IPS-NIHi7 (cell line): ENCODE measurements around the gene GDF10.

Experiments
- DNase-seq: peaks from one replicate; pipeline ENCODE4 v3.0.0; 2012; ENCODE audit warnings: mixed read lengths; ENCODE audit errors: extremely low spot score

GDF10 gene, protein sequence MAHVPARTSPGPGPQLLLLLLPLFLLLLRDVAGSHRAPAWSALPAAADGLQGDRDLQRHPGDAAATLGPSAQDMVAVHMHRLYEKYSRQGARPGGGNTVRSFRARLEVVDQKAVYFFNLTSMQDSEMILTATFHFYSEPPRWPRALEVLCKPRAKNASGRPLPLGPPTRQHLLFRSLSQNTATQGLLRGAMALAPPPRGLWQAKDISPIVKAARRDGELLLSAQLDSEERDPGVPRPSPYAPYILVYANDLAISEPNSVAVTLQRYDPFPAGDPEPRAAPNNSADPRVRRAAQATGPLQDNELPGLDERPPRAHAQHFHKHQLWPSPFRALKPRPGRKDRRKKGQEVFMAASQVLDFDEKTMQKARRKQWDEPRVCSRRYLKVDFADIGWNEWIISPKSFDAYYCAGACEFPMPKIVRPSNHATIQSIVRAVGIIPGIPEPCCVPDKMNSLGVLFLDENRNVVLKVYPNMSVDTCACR

GRCh38 chr10:47299611-47300428 lies at the start of gene GDF10:
Gene GDF10, plus strand, starts transcription at chr10:47300197. Its CDS starts 455 bp downstream, at chr10:47300652.
- peak; percentile 38 for DNase-seq

- DNase-seq: no peak
Observed at GRCh38 chr10:47252093-47252780, 47.8 kb upstream of the GDF10 start.

DNA sequence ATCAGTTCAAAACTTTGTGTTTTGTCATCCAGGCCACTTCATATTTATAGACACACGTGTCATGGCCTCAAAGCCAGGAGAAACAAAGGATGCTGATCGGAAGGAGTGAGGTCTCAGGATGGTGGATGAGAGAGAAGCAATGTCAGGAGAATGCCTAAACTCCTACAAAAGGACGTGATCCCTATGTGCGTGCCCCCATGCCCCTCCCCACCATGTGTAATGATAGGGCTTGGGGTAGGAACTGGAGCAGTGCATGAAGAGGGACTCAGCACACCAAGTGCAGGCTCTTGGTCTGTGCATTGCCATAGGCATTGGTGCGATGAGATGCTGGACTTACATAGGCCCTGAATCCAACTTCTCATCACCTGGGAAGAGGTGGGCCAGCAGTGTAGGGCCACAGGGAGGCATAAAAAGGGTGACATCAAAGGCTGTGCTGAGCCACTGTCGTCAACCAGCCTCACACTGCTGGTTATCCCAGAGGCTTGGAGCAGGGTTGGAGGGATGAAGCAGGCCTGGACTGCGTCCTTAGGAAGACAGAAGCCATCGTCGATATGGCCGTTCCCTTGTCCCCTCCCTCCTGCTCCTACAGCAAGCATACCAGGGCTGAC lies 46.9 kb upstream of the GDF10 start:
- no peak for DNase-seq

- DNase-seq: no peak
Observed at GRCh38 chr10:47253651-47254375, 46.2 kb upstream of the GDF10 start.

DNA sequence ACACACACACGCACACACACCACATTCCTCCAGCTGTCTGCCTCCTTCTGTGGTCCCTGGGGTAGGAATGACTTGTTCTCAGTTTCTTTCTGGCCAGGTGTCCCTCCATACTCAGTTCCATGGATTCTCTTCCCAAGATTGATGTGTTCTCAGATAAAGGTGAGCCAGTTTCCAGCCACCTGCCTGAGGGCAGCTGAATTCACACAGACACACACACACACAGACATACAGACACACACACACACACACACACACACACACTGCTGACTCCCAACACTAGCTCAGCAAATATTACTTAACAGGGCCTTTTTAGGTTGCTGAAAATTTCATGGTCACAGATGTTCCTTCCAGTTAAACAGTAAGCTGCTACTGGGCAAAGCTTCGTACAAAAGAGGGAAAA lies 45.4 kb upstream of the GDF10 start:
- DNase-seq: no peak

- DNase-seq: no peak
Observed at GRCh38 chr10:47255033-47255813, 44.8 kb upstream of the GDF10 start.

GRCh38 chr10:47255866-47256265 lies 44.1 kb upstream of the GDF10 start:
- no peak for DNase-seq

- DNase-seq: no peak
Observed at GRCh38 chr10:47256751-47257336, 43.2 kb upstream of the GDF10 start.

GRCh38 chr10:47257396-47258120 lies 42.4 kb upstream of the GDF10 start:
- DNase-seq: no peak

GRCh38 chr10:47258921-47259320 lies 41.1 kb upstream of the GDF10 start:
- DNase-seq: no peak

GRCh38 chr10:47259466-47259865 lies 40.5 kb upstream of the GDF10 start:
- DNase-seq: no peak

GRCh38 chr10:47260505-47261111 lies 39.4 kb upstream of the GDF10 start:
- DNase-seq: peak; percentile 30

DNA sequence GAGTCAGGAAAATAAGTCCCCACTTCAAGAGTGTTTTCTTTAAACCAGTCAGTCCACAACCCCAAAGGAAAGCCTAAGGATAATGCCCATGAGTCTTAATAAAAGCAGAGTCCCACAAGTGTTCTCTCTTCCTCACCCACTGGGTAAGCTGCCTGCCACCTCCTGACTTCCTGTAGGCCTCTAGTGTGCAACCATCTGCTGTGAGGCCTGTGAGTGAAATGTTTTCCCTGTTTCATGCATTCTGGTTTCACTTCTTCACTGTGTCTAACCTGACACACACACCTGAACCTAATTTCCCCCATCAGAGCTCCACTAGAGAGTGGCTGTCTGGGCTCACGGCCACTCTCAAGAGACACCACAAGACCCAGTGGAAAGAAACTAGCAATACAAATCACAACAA lies 38.9 kb upstream of the GDF10 start:
- no peak for DNase-seq

DNA sequence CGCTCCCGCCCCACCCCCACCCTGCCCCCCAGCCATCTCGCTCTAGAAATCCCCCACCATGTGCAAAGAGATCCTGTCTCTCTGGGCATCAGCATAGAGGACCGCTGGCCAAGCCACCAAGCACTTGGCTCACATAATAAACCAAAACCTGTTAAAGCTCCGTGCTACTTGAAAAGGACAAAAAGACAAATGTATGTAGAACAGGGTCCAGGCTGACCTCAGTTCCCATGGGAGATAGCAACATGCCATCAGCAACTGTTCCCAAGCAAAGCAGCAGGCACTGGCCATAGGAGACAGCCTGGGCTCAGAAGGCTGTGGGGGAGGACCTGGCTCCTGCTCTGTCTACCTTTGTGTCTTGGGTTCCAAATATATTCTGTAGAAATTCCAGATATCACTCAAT lies 38.4 kb upstream of the GDF10 start:
- no peak for DNase-seq

DNA sequence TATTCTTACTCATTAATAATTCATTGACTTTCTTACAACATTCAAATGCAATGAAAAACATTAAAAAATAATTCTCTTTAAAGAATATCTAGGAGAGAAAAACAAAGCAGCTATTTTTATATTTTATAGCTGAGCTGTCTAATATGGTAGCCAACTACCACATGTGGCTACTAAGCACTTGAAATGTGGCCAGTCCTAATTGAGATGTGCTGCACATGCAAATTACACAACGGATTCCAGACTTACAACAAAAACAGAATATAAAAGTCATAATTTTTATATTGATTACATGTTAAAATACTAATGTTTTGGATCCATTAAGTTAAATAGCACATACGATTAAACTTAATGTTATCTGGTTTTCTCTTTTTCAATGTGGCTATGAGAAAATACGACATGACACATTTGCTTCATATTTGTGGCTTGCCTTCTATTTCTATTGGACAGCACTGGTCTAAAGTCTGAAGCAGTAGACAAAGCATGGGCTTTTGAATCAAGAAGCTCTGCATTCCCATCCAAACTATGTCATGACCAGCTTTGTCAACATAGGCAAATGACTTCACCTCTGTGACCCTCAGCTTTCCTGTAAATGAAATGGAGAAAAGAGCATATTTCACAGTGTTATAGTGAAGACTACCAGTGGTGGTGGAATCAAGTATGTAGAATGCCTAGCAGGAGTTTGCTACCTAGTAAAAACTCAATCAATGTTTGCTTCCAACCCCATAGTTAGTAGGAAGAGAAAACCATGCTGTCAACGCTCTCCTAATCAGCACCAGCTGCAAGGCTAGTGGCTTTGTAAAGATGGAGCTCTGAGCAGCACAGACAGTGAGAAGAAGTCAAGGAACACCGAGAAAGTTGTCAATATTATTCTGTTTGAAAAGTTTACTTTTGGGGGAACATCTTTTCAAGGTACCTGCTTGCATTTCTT lies 37.1 kb upstream of the GDF10 start:
- DNase-seq: no peak

DNA sequence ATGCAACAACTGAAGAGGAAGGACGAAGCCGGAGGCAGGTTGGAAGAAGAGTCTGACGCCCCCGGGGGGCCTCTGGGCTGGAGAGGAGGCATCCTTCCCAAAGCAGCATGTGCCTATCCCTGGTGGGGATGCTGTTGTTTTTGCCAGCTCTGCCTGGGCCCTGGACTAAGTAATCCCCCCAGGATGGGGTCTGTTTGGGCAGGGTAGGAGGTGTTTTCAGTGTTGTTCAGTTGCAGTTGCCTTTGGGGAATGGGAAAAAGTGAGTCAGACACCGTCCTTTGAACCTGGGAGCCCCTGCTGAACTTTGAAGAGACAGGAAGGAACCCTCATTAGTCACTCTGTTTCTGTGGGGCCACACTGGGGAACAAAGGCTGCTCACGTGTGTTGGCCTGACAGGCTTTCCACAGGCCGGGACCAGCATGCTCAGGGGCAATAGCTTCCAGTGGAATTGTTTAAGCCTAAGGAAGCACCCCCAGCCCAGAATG lies 35.2 kb upstream of the GDF10 start:
- no peak for DNase-seq

DNA sequence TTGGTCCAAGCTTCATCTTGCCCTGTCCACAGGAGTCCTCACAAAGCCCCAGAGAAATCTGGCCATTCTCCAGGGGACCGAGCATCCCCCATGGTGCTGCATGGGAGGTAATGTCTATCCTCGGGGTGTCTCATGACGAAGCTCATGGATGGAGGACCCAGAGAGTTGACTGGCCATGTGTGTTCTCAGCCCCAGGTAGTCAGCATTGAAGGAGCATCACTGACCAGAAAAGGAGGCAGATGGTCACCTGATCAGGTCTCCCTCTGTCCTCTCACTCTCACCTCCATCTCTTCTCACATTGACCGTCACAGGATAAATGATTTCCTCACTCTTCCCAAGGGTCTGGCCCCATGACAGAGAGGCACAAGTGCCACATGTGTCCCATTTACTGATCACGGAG lies 33.4 kb upstream of the GDF10 start:
- DNase-seq: no peak

- no peak for DNase-seq
Observed at GRCh38 chr10:47268696-47269095, 31.3 kb upstream of the GDF10 start.
